Measurements from ENCODE around the gene ALG9. TPM values are rescaled to one million over a fixed set of nuclear protein-coding genes. Genes with fewer than 3 reads are reported as not detected.

Gene ALG9
- total and polyA plus RNA-seq, 10 of the 15 experiments (the other 5 are each of a cell fraction or from before 2014, with no cell fraction given), result 10.8 to 41.6 (median 25.5) TPM

DNA sequence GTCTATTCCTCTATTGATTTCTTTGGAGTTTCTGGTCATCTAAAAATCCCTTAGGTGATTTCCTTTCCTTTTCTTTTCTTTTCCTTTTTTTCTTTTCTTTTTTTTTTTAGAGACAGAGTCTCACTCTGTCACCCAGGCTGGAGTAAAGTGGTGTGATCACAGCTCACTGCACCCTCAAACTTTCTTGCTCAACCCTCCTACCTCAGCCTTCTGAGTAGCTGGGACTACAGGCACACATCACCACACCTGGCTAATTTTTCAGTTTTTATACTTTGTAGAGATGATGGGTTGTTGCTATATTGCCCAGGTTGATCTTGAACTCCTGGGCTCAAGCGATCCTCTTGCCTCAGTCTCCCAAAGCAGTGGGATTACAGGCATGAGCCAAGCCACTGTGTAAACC is 45.4 kb upstream of the ALG9 start (continued):
- TF ChIP-seq, protein P1, sequence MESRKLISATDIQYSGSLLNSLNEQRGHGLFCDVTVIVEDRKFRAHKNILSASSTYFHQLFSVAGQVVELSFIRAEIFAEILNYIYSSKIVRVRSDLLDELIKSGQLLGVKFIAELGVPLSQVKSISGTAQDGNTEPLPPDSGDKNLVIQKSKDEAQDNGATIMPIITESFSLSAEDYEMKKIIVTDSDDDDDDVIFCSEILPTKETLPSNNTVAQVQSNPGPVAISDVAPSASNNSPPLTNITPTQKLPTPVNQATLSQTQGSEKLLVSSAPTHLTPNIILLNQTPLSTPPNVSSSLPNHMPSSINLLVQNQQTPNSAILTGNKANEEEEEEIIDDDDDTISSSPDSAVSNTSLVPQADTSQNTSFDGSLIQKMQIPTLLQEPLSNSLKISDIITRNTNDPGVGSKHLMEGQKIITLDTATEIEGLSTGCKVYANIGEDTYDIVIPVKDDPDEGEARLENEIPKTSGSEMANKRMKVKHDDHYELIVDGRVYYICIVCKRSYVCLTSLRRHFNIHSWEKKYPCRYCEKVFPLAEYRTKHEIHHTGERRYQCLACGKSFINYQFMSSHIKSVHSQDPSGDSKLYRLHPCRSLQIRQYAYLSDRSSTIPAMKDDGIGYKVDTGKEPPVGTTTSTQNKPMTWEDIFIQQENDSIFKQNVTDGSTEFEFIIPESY (IDR thresholded peaks at IDR 0.05), result no peak

DNA sequence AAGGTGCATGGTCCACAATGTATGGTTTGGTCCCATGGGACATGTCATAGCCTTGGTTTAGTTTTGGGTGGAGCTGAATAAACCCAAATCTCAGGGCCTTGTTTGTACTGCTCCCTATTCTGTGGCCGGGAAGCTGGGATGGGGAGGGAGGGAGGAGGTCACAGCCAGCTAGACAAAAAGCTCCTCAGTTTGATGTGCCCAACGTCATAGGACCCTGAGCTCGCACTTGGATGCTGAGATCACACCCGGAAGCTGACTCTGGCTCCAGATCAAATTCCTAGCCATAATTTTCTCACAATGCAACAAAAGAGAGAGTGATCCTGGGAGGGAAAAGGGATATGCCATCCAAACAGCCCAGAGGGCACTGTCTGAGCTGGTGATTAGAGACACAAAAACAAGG is 42.6 kb upstream of the ALG9 start:
- WGBS (ENCODE audit: insufficient coverage, insufficient replicate concordance, low lambda C conversion rate, missing lambda C conversion rate), result 25% methylated on average over 4 of the region's 4 CpGs
- Histone ChIP-seq H4K20me1 (ENCODE audit: control insufficient read depth, insufficient read depth) (no peaks in the 10 kb centered on the region), H2AFZ (ENCODE audit: control insufficient read depth, low read depth, low read length) (no peak overlapping the region), H3K27ac (ENCODE audit: control insufficient read depth, insufficient read depth) (no peak overlapping the region), H3K36me3 (ENCODE audit: control insufficient read depth in 2 of 2, insufficient read depth in 2 of 2, low read length in 1 of 2) (no peaks in the 10 kb centered on the region), H3K4me3 (no peak overlapping the region), H3K27me3 (replicated peaks in 1 of 2; ENCODE audit: control insufficient read depth in 2 of 2, insufficient read depth in 2 of 2, low read length in 1 of 2) (no peaks in the 10 kb centered on the region; a peak in 2 of 4 replicates), H3K9ac (ENCODE audit: control insufficient read depth, insufficient read depth, low read length) (no peak overlapping the region), H3K79me2 (ENCODE audit: control insufficient read depth, insufficient read depth, low read length) (no peaks in the 10 kb centered on the region), H3K4me1 (ENCODE audit: control insufficient read depth, insufficient read depth, low read length) (no peaks in the 10 kb centered on the region), H3K9me3 (replicated peaks; ENCODE audit: control insufficient read depth, insufficient read depth, low read length) (no peaks in the 10 kb centered on the region), H3K4me2 (ENCODE audit: control insufficient read depth, insufficient read depth) (no peak overlapping the region)
- TF ChIP-seq ZZZ3 (IDR thresholded peaks at IDR 0.05; ENCODE audit: control insufficient read depth, insufficient read length, low read depth), result no peak
- TF ChIP-seq RBBP5 (conservative IDR thresholded peaks at IDR 0.05), result no peak
- TF ChIP-seq ZNF622 (IDR thresholded peaks at IDR 0.05), result no peak
- no peak for TF ChIP-seq NFYB (IDR thresholded peaks at IDR 0.05; ENCODE audit: insufficient read depth, low read depth, low read length)
- TF ChIP-seq PAX5 (IDR thresholded peaks at IDR 0.05; ENCODE audit: borderline replicate concordance, low read depth, low read length), result no peak
- no peak for TF ChIP-seq POLR2AphosphoS2 (IDR thresholded peaks at IDR 0.05; ENCODE audit: low read depth, low read length)
- TF ChIP-seq, protein P1 (IDR thresholded peaks at IDR 0.05), result no peak
- TF ChIP-seq KDM1A (IDR thresholded peaks at IDR 0.05; ENCODE audit: borderline replicate concordance), result no peak
- no peak for TF ChIP-seq ZSCAN29 (IDR thresholded peaks at IDR 0.05)
- no peak for TF ChIP-seq CEBPB (IDR thresholded peaks at IDR 0.05; ENCODE audit: borderline replicate concordance in 1 of 2, low read depth in 2 of 2, low read length in 2 of 2)
- CTCF ChIA-PET, result interaction anchor here (0.6 to 1.6 kb wide), 3 partner anchors 18 to 68 kb away, joined by 3 to 7 read pairs (median 3); no protein-coding TSS in a partner anchor
- no peak for FAIRE-seq
- POLR2A ChIA-PET, result no interaction called here
- BruUV-seq (replicated peaks), result no TSS peak
- in situ Hi-C loops (cut with MboI) (no loop called here), intact Hi-C loops (cut with micrococcal nuclease; ENCODE audit: unreplicated experiment) (no loop called here)
- SMC1A ChIA-PET (ENCODE audit: uncharacterized antibody, unreplicated experiment), result interaction anchor here (1.5 kb wide), 1 partner anchor 18 kb away, joined by 3 read pairs; no protein-coding TSS in a partner anchor
- DNase-seq (ENCODE audit: low read depth, low spot score), result no peak
- RAD21 ChIA-PET (ENCODE audit: unreplicated experiment), result no interaction called here
- ATAC-seq, result no peak

Measured in GM12878 (cell line).